ENCODE results near the gene DENND5A.
"Not testable (repeated sequence)": the region's sequence is repeated elsewhere in the genome, so short reads cannot be mapped to it uniquely, and the experiment has no call there.

The DENND5A gene

DNA sequence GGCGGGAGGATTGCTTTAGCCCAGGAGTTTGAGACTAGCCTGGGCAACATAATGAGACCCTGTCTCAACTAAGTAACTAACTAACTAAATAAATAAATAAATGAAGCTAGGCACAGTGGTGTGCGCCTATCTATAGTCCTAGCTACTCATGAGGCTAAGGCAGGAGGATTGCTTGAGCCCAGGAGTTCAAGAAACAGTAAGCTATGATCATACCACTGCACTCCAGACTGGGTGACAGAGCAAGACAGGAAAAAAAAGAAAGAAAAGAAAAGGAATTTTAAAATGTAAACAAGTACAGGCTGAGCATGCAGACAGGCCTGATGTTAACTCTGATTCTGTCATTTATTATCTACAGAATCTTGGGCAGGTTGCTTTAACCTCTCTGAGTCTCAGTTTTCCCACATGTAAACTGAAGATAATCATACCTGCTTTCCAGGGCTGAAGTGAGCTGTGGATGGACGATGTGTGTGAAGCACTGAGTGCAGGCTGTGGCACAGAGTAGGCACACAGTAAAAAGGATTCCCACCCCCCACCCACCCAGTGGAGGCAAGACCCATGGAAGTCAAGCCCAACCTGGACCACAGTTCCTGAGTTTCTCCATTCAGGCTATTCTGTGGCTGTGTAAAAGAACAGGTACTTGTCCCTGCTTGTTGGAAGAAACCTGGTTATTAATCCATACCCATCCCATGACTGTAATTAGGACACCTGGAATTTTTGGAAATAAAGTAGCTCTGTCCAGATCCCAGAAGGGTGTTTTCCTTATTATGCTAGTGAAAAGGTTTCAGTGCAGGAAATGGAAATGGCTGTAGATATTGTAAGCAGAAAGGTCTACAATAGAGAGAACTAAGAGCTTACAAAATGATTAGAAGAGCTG is 155.1 kb downstream of the DENND5A start:
- Histone ChIP-seq H3K4me1 (ENCODE audit: insufficient read depth, low read length) (no peaks in the 10 kb centered on the region), H3K9me3 (ENCODE audit: control insufficient read depth, insufficient read depth, low read length) (peaks cover 8% of the 10 kb centered on the region), H3K36me3 (ENCODE audit: insufficient read depth, low read length) (no peaks in the 10 kb centered on the region), H3K9ac (ENCODE audit: low read depth, low read length) (no peak overlapping the region)

- Histone ChIP-seq H3K36me3 (ENCODE audit: insufficient read depth, low read length) (no peaks in the 10 kb centered on the region), H3K4me1 (ENCODE audit: insufficient read depth, low read length) (no peaks in the 10 kb centered on the region)
Observed at GRCh38 chr11:9104580-9104979, 160.6 kb downstream of the DENND5A start.

DNA sequence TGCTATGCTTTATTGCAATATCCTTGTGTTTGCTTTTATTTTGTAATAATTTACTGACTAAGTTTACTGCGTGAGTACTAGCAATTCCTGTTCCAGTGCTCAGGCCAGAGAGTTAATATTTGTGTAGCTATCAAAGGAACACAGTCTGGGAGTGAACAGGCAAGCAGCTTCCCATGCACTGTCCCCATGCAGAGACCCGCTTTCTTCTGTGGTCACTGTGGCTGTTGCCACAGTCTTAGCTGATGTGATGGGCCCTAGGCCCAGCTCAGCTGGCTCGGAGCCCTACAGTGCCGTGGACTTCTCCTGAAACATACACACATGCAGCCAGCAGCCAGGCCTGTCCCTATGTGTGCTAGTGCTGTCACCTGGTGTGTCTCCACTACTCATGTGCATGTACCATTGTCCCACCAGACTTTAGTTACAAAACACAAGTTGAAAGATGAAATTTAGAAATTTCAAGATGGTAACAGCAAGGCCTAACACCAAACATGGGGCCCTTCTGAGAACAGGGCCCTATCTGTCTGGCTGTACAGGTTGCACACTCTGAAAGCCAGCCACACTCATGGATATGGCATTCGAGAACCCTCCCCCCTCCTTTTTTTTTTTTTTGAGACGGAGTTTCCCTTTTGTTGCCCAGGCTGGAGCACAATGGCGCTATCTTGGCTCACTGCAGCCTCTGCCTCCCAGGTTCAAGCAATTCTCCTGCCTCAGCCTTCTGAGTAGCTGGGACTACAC is 161.4 kb downstream of the DENND5A start:
- Histone ChIP-seq H3K9ac (ENCODE audit: low read depth, low read length) (no peak overlapping the region), H3K4me1 (ENCODE audit: insufficient read depth, low read length) (no peaks in the 10 kb centered on the region), H3K9me3 (ENCODE audit: control insufficient read depth, insufficient read depth, low read length) (no peaks in the 10 kb centered on the region), H3K36me3 (ENCODE audit: insufficient read depth, low read length) (no peaks in the 10 kb centered on the region)

More at GRCh38 chr11:9104580-9104979, 160.6 kb downstream of the DENND5A start:
- Histone ChIP-seq H3K9me3 (ENCODE audit: control insufficient read depth, insufficient read depth, low read length) (no peaks in the 10 kb centered on the region), H3K9ac (ENCODE audit: low read depth, low read length) (no peak overlapping the region)

GRCh38 chr11:9099617-9100016 is 165.5 kb downstream of the DENND5A start:
- H3K4me1 ChIP-seq (ENCODE audit: insufficient read depth, low read length): no peaks in the 10 kb centered on the region
- no peaks in the 10 kb centered on the region for H3K36me3 ChIP-seq (ENCODE audit: insufficient read depth, low read length)
- H3K9me3 ChIP-seq (ENCODE audit: control insufficient read depth, insufficient read depth, low read length): no peaks in the 10 kb centered on the region
- no peak overlapping the region for H3K9ac ChIP-seq (ENCODE audit: low read depth, low read length)

DNA sequence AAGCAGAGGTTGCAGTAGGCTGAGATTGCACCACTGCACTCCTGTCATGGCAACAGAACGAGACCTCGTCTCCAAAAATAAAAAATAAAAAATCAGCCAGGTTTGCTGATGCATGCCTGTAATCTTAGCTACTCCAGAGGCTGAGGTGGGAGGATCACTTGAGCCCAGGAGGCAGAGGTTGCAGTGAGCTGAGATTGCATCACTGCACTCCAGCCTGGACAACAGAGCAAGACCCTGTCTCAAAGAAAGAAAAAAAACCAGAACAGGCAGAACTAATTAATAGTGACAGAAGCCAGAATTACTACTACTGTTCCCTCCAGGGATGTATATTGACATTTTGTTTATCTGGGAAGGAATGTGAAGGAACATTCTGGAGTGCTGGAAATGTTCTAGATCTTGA is 166.7 kb downstream of the DENND5A start:
- H3K36me3 ChIP-seq (ENCODE audit: insufficient read depth, low read length); H3K4me1 ChIP-seq (ENCODE audit: insufficient read depth, low read length); H3K9ac ChIP-seq (ENCODE audit: low read depth, low read length); H3K9me3 ChIP-seq (ENCODE audit: control insufficient read depth, insufficient read depth, low read length): not testable (repeated sequence)

DNA sequence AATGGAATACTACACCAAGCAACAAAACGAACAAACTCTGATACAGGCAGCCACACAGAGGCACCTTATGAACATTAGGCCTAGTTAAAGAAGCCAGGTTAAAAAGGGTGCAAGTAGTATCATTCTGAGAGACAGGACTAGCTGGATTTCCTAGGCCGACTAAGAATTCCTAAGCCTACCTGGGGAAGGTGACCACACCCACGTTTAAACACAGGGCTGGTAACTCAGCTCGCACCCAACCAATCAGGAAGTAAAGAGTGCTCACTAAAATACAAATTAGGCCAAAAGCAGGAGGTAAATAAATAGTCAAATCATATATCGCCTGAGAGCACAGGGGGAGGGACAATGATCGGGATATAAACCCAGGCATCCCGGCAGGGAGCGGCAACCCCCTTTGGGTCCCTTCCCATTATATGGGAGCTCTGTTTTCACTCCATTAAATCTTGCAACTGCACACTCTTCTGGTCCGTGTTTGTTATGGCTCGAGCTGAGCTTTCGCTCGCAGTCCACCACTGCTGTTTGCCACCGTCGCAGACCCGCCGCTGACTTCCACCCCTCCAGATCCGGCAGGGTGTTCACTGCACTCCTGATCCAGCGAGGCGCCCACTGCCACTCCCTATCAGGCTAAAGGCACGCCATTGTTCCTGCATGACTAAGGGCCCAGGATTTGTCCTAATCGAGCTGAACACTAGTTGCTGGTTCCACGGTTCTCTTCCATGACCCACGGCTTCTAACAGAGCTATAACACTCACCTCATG is 167.8 kb downstream of the DENND5A start:
- not testable (repeated sequence) for H3K9me3 ChIP-seq (ENCODE audit: control insufficient read depth, insufficient read depth, low read length); H3K9ac ChIP-seq (ENCODE audit: low read depth, low read length); H3K4me1 ChIP-seq (ENCODE audit: insufficient read depth, low read length); H3K36me3 ChIP-seq (ENCODE audit: insufficient read depth, low read length)

GRCh38 chr11:9096427-9096826 is 168.7 kb downstream of the DENND5A start:
- Histone ChIP-seq H3K4me1 (ENCODE audit: insufficient read depth, low read length) (no peaks in the 10 kb centered on the region), H3K9ac (ENCODE audit: low read depth, low read length) (no peak overlapping the region), H3K36me3 (ENCODE audit: insufficient read depth, low read length) (no peaks in the 10 kb centered on the region), H3K9me3 (ENCODE audit: control insufficient read depth, insufficient read depth, low read length) (no peaks in the 10 kb centered on the region)

DNA sequence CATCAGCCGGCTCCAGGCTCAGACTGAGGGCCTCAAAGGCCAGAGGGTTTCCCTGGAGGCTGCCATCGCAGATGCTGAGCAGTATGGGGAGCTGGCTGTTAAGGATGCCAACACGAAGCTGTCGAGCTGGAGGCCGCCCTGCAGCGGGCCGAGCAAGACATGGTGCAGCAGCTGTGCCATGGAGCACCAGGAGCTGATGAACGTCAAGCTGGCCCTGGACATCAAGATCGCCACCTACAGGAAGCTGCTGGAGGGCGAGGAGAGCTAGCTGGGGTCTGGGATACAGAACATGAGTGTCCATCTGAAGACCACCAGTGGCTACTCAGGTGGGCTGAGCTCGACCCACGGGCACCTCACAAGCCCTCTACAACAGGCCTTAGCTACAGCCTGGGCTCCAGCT is 169.7 kb downstream of the DENND5A start:
- Histone ChIP-seq H3K4me1 (ENCODE audit: insufficient read depth, low read length) (no peaks in the 10 kb centered on the region), H3K9me3 (ENCODE audit: control insufficient read depth, insufficient read depth, low read length) (no peaks in the 10 kb centered on the region), H3K9ac (ENCODE audit: low read depth, low read length) (no peak overlapping the region), H3K36me3 (ENCODE audit: insufficient read depth, low read length) (no peaks in the 10 kb centered on the region)

- Histone ChIP-seq H3K36me3 (ENCODE audit: insufficient read depth, low read length) (no peaks in the 10 kb centered on the region), H3K9ac (ENCODE audit: low read depth, low read length) (no peak overlapping the region), H3K9me3 (ENCODE audit: control insufficient read depth, insufficient read depth, low read length) (no peaks in the 10 kb centered on the region), H3K4me1 (ENCODE audit: insufficient read depth, low read length) (peaks cover 8% of the 10 kb centered on the region)
Observed at GRCh38 chr11:9094420-9094819, 170.7 kb downstream of the DENND5A start.

- peaks cover 10% of the 10 kb centered on the region for H3K4me1 ChIP-seq (ENCODE audit: insufficient read depth, low read length)
- no peaks in the 10 kb centered on the region for H3K9me3 ChIP-seq (ENCODE audit: control insufficient read depth, insufficient read depth, low read length)
- H3K36me3 ChIP-seq (ENCODE audit: insufficient read depth, low read length): no peaks in the 10 kb centered on the region
- H3K9ac ChIP-seq (ENCODE audit: low read depth, low read length): no peak overlapping the region
Observed at GRCh38 chr11:9092853-9093778, 172.0 kb downstream of the DENND5A start.

- H3K9ac ChIP-seq (ENCODE audit: low read depth, low read length): peak overlapping the region; percentile 59; the same call in 1 of the 2 replicates
- H3K4me1 ChIP-seq (ENCODE audit: insufficient read depth, low read length): peaks cover 10% of the 10 kb centered on the region
- no peaks in the 10 kb centered on the region for H3K36me3 ChIP-seq (ENCODE audit: insufficient read depth, low read length)
- no peaks in the 10 kb centered on the region for H3K9me3 ChIP-seq (ENCODE audit: control insufficient read depth, insufficient read depth, low read length)
Observed at GRCh38 chr11:9092072-9092471, 173.1 kb downstream of the DENND5A start.

DNA sequence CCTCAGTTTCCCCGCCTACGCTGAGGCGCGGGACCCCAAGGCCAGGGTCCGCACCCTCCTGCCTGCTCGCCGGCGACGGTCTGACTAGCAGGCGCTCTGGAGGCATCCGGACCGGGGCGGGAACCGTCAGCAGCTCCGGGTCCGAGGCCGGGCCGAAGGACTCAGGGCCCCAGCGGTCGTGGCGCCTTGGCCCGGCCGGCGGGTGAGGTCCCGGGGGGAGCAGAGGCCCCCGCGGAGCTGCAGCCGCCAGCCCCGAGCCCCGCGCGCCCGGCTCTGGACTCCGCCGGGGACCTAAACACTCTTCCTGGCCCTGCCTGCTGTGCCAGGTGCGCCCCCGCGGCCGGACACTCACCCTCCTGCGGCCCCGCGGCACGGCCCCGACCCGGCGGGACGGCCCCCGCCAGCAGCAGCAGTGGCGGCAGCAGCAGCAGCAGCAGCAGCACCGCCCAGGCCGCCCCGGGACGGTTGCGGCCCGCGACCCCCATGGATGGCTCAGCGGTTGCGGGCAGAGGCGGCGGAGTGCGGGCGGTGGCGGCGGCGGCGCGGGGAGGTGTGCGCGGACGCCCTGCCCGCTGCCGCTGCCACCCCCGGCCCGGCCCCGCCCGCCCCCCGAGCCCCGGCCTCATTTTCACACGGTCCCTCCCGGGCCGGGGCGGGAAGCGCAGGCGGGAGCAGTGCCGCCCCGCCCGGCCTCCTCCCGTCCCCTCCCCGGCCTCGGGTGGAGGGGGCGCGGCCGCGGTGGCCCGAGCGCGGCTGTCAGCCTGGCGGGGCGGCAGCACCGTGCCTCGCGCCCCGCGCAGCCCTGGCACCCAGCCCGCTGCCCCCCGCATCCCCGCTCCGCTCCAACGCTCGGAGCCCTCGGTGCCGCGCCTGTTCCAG is 173.9 kb downstream of the DENND5A start, which contains the start of gene SCUBE2:
Gene SCUBE2, minus strand, starts transcription at position 556 of the 879 bp plus-strand sequence. Its CDS starts 71 bp downstream, at position 485.
- Histone ChIP-seq H3K9ac (ENCODE audit: low read depth, low read length) (peak within 1 kb of the TSS; percentile 59; the same call in 1 of the 2 replicates), H3K36me3 (ENCODE audit: insufficient read depth, low read length) (no peaks in the 10 kb centered on the region), H3K9me3 (ENCODE audit: control insufficient read depth, insufficient read depth, low read length) (no peaks in the 10 kb centered on the region), H3K4me1 (ENCODE audit: insufficient read depth, low read length) (peaks cover 10% of the 10 kb centered on the region)
